Thyroid gland (tissue), 4 donors: Measurements from ENCODE around the gene NHERF2. TPM values are rescaled to one million over a fixed set of nuclear protein-coding genes. Genes with fewer than 3 reads are reported as not detected.

Experiments
- DNase-seq, 2 donors: peaks; one replicate each; pipeline ENCODE4 v3.0.0-alpha.2; 2019
- H3K27ac ChIP-seq, 3 donors: fragments of 200-600 bp; sonication (generic); 1 replicate in 2 of 3; 2 replicates in 1 of 3; pipeline ENCODE4 v1.5.1; 2016 to 2019; ENCODE audit warnings: mild to moderate bottlenecking in 1 of 3, moderate library complexity in 1 of 3
- H3K27me3 ChIP-seq: fragments of 200-600 bp; sonication (generic); one replicate; pipeline ENCODE4 v1.5.1; 2019
- H3K36me3 ChIP-seq, 2 donors: fragments of 200-600 bp; sonication (generic); one replicate each; pipeline ENCODE4 v1.5.1; 2016 to 2019
- H3K4me1 ChIP-seq, 2 donors: fragments of 200-600 bp; sonication (generic); one replicate each; pipeline ENCODE4 v1.5.1; 2017 to 2019
- H3K4me3 ChIP-seq, 3 donors: fragments of 200-600 bp; sonication (generic); replicated peaks in 1 of 3; 1 replicate in 2 of 3; 2 replicates in 1 of 3; pipeline ENCODE4 v1.5.1; 2016; ENCODE audit warnings: mild to moderate bottlenecking in 1 of 3
- H3K9me3 ChIP-seq: fragments of 200-600 bp; sonication (generic); one replicate; pipeline ENCODE4 v1.5.1; 2017
- CTCF ChIP-seq, 6 experiments: fragments of 200-600 bp in 3 of 6; fragments of 450-650 bp in 3 of 6; sonication (generic) in 3 of 6; IDR thresholded peaks; one replicate each; pipeline ENCODE4 v1.5.1; 2016 to 2019; ENCODE audit warnings: antibody characterized with exemption in 6 of 6, mild to moderate bottlenecking in 2 of 6, inconsistent platforms in 1 of 6, moderate library complexity in 1 of 6
- POLR2A ChIP-seq, 2 donors: fragments of 450-650 bp; IDR thresholded peaks; one replicate each; pipeline ENCODE4 v1.6.1; 2017; ENCODE audit warnings: antibody characterized with exemption in 2 of 2, mild to moderate bottlenecking in 2 of 2, moderate library complexity in 1 of 2
- WGBS, 2 donors: methylation state at CpG; one replicate each; pipeline ENCODE4 v1.1.5; 2017; 5-methylcytosine and 5-hydroxymethylcytosine counted together
- intact Hi-C: fragments of 100-400 bp; cut with DNase I; formaldehyde crosslinking; loops from one replicate; pipeline ENCODE4 v1.15.1; 2023
- small RNA-seq: library from RNA; depleted of rRNA; stranded (forward); fragments of <200 nt; gene quantifications from one replicate; pipeline ENCODE3, GENCODE V24; 2016
- total RNA-seq, 4 donors: library from RNA; depleted of rRNA; stranded (reverse); fragments of >200 nt; gene quantifications; one replicate each; pipeline ENCODE4 v1.2.3, GENCODE V29; 2016

The NHERF2 gene
- total RNA-seq, 4 donors from 2014 or later = 73.8 to 146 (median 81.6) TPM

DNA sequence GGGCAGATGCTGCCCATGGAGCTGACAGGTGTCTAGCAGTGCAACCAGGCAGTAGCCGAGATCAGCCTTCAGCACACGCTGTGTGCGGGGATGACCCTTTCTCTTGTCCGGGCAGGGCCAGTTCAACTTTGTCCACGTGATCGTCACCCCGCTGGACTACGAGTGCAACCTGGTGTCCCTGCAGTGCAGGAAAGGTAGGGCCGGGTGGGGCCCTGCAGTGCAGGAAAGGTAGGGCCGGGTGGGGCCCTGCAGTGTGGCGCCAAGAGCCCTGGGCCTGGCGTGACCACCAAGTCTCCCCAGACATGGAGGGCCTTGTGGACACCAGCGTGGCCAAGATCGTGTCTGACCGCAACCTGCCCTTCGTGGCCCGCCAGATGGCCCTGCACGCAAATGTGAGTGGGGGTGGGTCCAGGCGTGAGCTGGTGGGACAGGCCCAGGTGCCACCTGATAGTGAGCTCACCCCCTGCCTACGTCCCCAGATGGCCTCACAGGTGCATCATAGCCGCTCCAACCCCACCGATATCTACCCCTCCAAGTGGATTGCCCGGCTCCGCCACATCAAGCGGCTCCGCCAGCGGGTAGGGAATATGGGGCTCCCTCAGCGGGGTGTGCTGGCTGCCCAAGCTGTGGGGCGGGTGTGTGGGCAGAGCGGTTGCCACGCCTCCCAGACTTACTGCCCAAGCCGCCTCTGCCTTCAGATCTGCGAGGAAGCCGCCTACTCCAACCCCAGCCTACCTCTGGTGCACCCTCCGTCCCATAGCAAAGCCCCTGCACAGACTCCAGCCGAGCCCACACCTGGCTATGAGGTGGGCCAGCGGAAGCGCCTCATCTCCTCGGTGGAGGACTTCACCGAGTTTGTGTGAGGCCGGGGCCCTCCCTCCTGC, 61.3 kb downstream of the NHERF2 start:
- no peak for DNase-seq
- TF ChIP-seq CTCF (IDR thresholded peaks at IDR 0.05) (no peak), POLR2A (IDR thresholded peaks at IDR 0.05) (no peak)
- Histone ChIP-seq H3K9me3 (no peaks in the 10 kb centered on the region), H3K4me3 (no peak overlapping the region), H3K27me3 (no peaks in the 10 kb centered on the region), H3K36me3 (peaks cover 45 to 48% of the 10 kb centered on the region in 2 donors), H3K27ac (no peak overlapping the region), H3K4me1 (peaks cover 9 to 13% of the 10 kb centered on the region in 2 donors)
- 90 to 93% methylated on average over 11 to 28 of the region's 41 CpGs for WGBS, 2 donors
- intact Hi-C loops = no loop called here

Small RNAs within 50 kb of the gene (small RNA-seq; reads per million reads assigned to genes)
- gene RN7SL219P = not detected

Other genes starting within 250 kb of the NHERF2 start
- 10 to 100 TPM; 52.2 to 87.3 (median 68.5) TPM for gene SPSB3, start 244.3 kb upstream of the NHERF2 start, total RNA-seq
- gene NUBP2, start 243.9 kb upstream of the NHERF2 start, total RNA-seq = 100 to 1,000 TPM in 3 of 4 donors, 10 to 100 TPM in 1; 47.3 to 122 (median 106) TPM
- 1 to 10 TPM in 3 of 4 donors, under 1 TPM in 1; 0.13 to 4.2 (median 1.8) TPM for gene IGFALS, start 233.2 kb upstream of the NHERF2 start, total RNA-seq
- 100 to 1,000 TPM in 3 of 4 donors, 10 to 100 TPM in 1; 91.7 to 150 (median 119) TPM for gene HAGH, start 200.1 kb upstream of the NHERF2 start, total RNA-seq
- 10 to 100 TPM; 40.9 to 52.5 (median 45.0) TPM for gene FAHD1, start 199.7 kb upstream of the NHERF2 start, total RNA-seq
- gene MEIOB, start 154.7 kb upstream of the NHERF2 start, total RNA-seq = under 1 TPM in 1 of 4 donors, not detected in 3; 0.13 TPM
- gene HS3ST6, start 108.5 kb upstream of the NHERF2 start, total RNA-seq = under 1 TPM in 1 of 4 donors, not detected in 3; 0.54 TPM
- 10 to 100 TPM in 2 of 4 donors, 1 to 10 TPM in 2; 5.0 to 43.7 (median 12.4) TPM for gene MSRB1, start 83.7 kb upstream of the NHERF2 start, total RNA-seq
- not detected for gene RPL3L, start 72.2 kb upstream of the NHERF2 start, total RNA-seq
- 100 to 1,000 TPM; 174 to 325 (median 284) TPM for gene NDUFB10, start 67.4 kb upstream of the NHERF2 start, total RNA-seq
- gene RPS2, start 62.1 kb upstream of the NHERF2 start, total RNA-seq = 1,000 to 10,000 TPM in 3 of 4 donors, 100 to 1,000 TPM in 1; 976 to 2,244 (median 1,167) TPM
- gene RNF151, start 60.0 kb upstream of the NHERF2 start, total RNA-seq = not detected
- 10 to 100 TPM; 34.4 to 91.8 (median 53.7) TPM for gene TBL3, start 54.8 kb upstream of the NHERF2 start, total RNA-seq
- gene NOXO1, start 45.4 kb upstream of the NHERF2 start, total RNA-seq = not detected
- gene GFER, start 42.7 kb upstream of the NHERF2 start, total RNA-seq = 10 to 100 TPM in 3 of 4 donors, 1 to 10 TPM in 1; 7.8 to 37.2 (median 22.3) TPM
- not detected for gene SYNGR3, start 36.9 kb upstream of the NHERF2 start, total RNA-seq
- 10 to 100 TPM; 19.0 to 38.4 (median 27.4) TPM for gene ZNF598, start 17.1 kb upstream of the NHERF2 start, total RNA-seq
- under 1 TPM in 2 of 4 donors, not detected in 2; 0.54 to 0.63 TPM for gene NPW, start 7.1 kb upstream of the NHERF2 start, total RNA-seq
- gene NTHL1, start 20.9 kb downstream of the NHERF2 start, total RNA-seq = 10 to 100 TPM in 3 of 4 donors, 1 to 10 TPM in 1; 6.1 to 38.7 (median 25.0) TPM
- gene TSC2, start 21.1 kb downstream of the NHERF2 start, total RNA-seq = 100 to 1,000 TPM; 101 to 148 (median 109) TPM
- 100 to 1,000 TPM in 1 of 4 donors, 10 to 100 TPM in 3; 66.9 to 153 (median 87.7) TPM for gene PKD1, start 109.0 kb downstream of the NHERF2 start, total RNA-seq
- gene RAB26, start 121.7 kb downstream of the NHERF2 start, total RNA-seq = 1 to 10 TPM in 1 of 4 donors, under 1 TPM in 2, not detected in 1; 0.40 to 1.6 (median 0.89) TPM
- 10 to 100 TPM; 27.7 to 51.9 (median 41.5) TPM for gene TRAF7, start 128.9 kb downstream of the NHERF2 start, total RNA-seq
- gene CASKIN1, start 169.7 kb downstream of the NHERF2 start, total RNA-seq = 1 to 10 TPM in 1 of 4 donors, under 1 TPM in 3; 0.13 to 1.2 (median 0.40) TPM
- gene MLST8, start 178.6 kb downstream of the NHERF2 start, total RNA-seq = 10 to 100 TPM; 61.0 to 95.6 (median 63.1) TPM
- 10 to 100 TPM in 2 of 4 donors, 1 to 10 TPM in 2; 3.8 to 44.6 (median 12.0) TPM for gene BRICD5, start 184.0 kb downstream of the NHERF2 start, total RNA-seq
- gene PGP, start 187.9 kb downstream of the NHERF2 start, total RNA-seq = 10 to 100 TPM; 13.4 to 44.0 (median 28.8) TPM
- gene E4F1, start 196.7 kb downstream of the NHERF2 start, total RNA-seq = 10 to 100 TPM; 35.3 to 55.7 (median 41.3) TPM
- gene DNASE1L2, start 209.5 kb downstream of the NHERF2 start, total RNA-seq = 1 to 10 TPM in 3 of 4 donors, under 1 TPM in 1; 0.88 to 4.5 (median 1.4) TPM
- 100 to 1,000 TPM; 104 to 208 (median 169) TPM for gene ECI1, start 224.7 kb downstream of the NHERF2 start, total RNA-seq
- gene RNPS1, start 241.2 kb downstream of the NHERF2 start, total RNA-seq = 100 to 1,000 TPM; 127 to 158 (median 141) TPM